DMS114 treated with DMSO at 0.1 percent for 48 hours (cell line): ENCODE measurements around the gene RAE1.

Source experiments
- DNase-seq: peaks from one replicate; lab custom pipeline; 2025; ENCODE audit not compliant: unreplicated experiment; lab: John Stamatoyannopoulos, UW

Gene RAE1

GRCh38 chr20:57351042-57351783, at the start of gene RAE1:
Gene RAE1, plus strand, starts transcription at chr20:57351255. Its CDS starts 2,784 bp downstream, at chr20:57354039.
- DNase-seq, result peak; percentile 89

GRCh38 chr20:57306747-57307146, 44.3 kb upstream of the RAE1 start:
- DNase-seq, result no peak

GRCh38 chr20:57308451-57309271, 42.4 kb upstream of the RAE1 start:
- no peak for DNase-seq

GRCh38 chr20:57309544-57310115, 41.4 kb upstream of the RAE1 start:
- no peak for DNase-seq

- no peak for DNase-seq
Measured at GRCh38 chr20:57310821-57311514, 40.1 kb upstream of the RAE1 start.

- no peak for DNase-seq
Measured at GRCh38 chr20:57312138-57312537, 38.9 kb upstream of the RAE1 start.

- no peak for DNase-seq
Measured at GRCh38 chr20:57313230-57313629, 37.8 kb upstream of the RAE1 start.

GRCh38 chr20:57313951-57314350, 37.1 kb upstream of the RAE1 start:
- no peak for DNase-seq

- DNase-seq, result no peak
Measured at GRCh38 chr20:57315083-57315975, 35.7 kb upstream of the RAE1 start.

GRCh38 chr20:57315976-57316480, 35.0 kb upstream of the RAE1 start:
- no peak for DNase-seq

- no peak for DNase-seq
Measured at GRCh38 chr20:57316795-57317201, 34.3 kb upstream of the RAE1 start.

- DNase-seq, result no peak
Measured at GRCh38 chr20:57317316-57317788, 33.7 kb upstream of the RAE1 start.

GRCh38 chr20:57317789-57318371, 33.2 kb upstream of the RAE1 start:
- DNase-seq, result no peak

- no peak for DNase-seq
Measured at GRCh38 chr20:57319584-57319983, 31.5 kb upstream of the RAE1 start.

GRCh38 chr20:57320358-57320757, 30.7 kb upstream of the RAE1 start:
- DNase-seq, result no peak

- no peak for DNase-seq
Measured at GRCh38 chr20:57321142-57321541, 29.9 kb upstream of the RAE1 start.

GRCh38 chr20:57322476-57322875, 28.6 kb upstream of the RAE1 start:
- DNase-seq, result no peak

GRCh38 chr20:57323034-57323433, 28.0 kb upstream of the RAE1 start:
- no peak for DNase-seq

GRCh38 chr20:57325632-57326356, 25.3 kb upstream of the RAE1 start:
- no peak for DNase-seq
